ENCODE data around the gene KCNS3.

The KCNS3 gene

DNA sequence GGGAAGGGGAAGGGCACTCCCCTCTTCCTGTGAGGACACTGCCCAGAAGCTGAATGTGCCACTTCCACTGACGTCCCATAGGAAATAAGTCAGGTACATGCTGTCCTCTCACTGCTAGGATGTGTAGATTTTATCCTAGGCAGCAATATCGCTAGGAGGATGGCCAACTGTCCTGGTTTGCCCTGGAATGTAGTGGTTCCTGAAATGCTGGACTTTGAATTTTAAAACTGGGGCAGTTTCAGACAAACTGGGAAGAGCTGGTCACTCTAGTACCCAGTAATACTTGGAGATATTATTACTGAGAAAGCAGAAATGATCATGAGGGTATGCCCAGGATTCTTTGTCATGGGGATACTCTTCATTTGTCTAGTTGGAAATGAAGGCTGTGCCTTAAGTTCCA is 5.4 kb upstream of the KCNS3 start:
- DNase-seq (ENCODE audit: low read depth): no peak
- TF ChIP-seq CTCF (conservative IDR thresholded peaks at IDR 0.05; ENCODE audit: control insufficient read depth, insufficient read depth, low read depth, low read length): no peak

GRCh38 chr2:17876590-17876989 is 1.9 kb upstream of the KCNS3 start:
- H3K4me3 ChIP-seq (ENCODE audit: control insufficient read depth, low read depth, low read length): no peak overlapping the region

More for the DNA sequence above, 5.4 kb upstream of the KCNS3 start:
- H3K4me3 ChIP-seq (ENCODE audit: control insufficient read depth, low read depth, low read length): no peak overlapping the region

GRCh38 chr2:17877811-17878280 is 621 bp upstream of the KCNS3 start:
- peak; percentile 5 for DNase-seq (ENCODE audit: low read depth)
- peak overlapping the region; percentile 13 for H3K4me3 ChIP-seq (ENCODE audit: control insufficient read depth, low read depth, low read length)
- TF ChIP-seq CTCF (conservative IDR thresholded peaks at IDR 0.05; ENCODE audit: control insufficient read depth, insufficient read depth, low read depth, low read length): no peak

More at GRCh38 chr2:17876590-17876989, 1.9 kb upstream of the KCNS3 start:
- TF ChIP-seq CTCF (conservative IDR thresholded peaks at IDR 0.05; ENCODE audit: control insufficient read depth, insufficient read depth, low read depth, low read length): no peak
- no peak for DNase-seq (ENCODE audit: low read depth)

- peak overlapping the region; percentile 50 for H3K4me3 ChIP-seq (ENCODE audit: control insufficient read depth, low read depth, low read length)
- TF ChIP-seq CTCF (conservative IDR thresholded peaks at IDR 0.05; ENCODE audit: control insufficient read depth, insufficient read depth, low read depth, low read length): peak; percentile 19
- DNase-seq (ENCODE audit: low read depth): peak; percentile 46
These were observed 858 bp downstream of the KCNS3 start for GRCh38 chr2:17879137-17879912.

DNA sequence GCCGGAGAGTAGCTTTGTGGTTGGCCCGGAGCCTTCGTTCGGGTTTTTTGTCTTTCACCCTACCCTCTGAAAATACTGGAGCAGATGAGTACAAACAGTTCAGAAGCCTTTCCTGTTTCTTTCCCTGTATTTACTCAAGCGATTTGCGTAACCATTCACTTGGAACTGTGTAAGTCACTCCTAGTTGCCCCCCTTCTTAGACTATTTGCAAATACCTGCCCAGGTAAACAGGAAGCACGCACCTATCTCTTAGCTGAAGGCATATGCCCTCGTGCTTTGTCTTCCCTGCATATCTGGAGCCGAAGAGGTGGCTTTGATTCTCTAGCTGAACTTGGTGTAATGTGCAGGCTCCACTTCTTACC is 1.4 kb downstream of the KCNS3 start:
- no peak overlapping the region for H3K4me3 ChIP-seq (ENCODE audit: control insufficient read depth, low read depth, low read length)
- no peak for DNase-seq (ENCODE audit: low read depth)
- no peak for TF ChIP-seq CTCF (conservative IDR thresholded peaks at IDR 0.05; ENCODE audit: control insufficient read depth, insufficient read depth, low read depth, low read length)

- no peak for TF ChIP-seq CTCF (conservative IDR thresholded peaks at IDR 0.05; ENCODE audit: control insufficient read depth, insufficient read depth, low read depth, low read length)
- no peak for DNase-seq (ENCODE audit: low read depth)
- no peak overlapping the region for H3K4me3 ChIP-seq (ENCODE audit: control insufficient read depth, low read depth, low read length)
These were observed 14.5 kb downstream of the KCNS3 start for GRCh38 chr2:17892770-17893534.
